Stimulated activated CD8-positive, alpha-beta memory T cell treated with anti-CD3 and anti-CD28 coated beads, Interleukin-2, amount 100 ng/mL, for 1 hour (primary cell): ENCODE measurements around the gene ALMS1.
"Not testable (repeated sequence)": the region's sequence is repeated elsewhere in the genome, so short reads cannot be mapped to it uniquely, and the experiment has no call there.

Experiments used
- DNase-seq, 2 donors: peaks; one replicate each; pipeline ENCODE4 v3.0.0-alpha.2; 2020; ENCODE audit warnings: low read depth in 2 of 2

Gene ALMS1

DNA sequence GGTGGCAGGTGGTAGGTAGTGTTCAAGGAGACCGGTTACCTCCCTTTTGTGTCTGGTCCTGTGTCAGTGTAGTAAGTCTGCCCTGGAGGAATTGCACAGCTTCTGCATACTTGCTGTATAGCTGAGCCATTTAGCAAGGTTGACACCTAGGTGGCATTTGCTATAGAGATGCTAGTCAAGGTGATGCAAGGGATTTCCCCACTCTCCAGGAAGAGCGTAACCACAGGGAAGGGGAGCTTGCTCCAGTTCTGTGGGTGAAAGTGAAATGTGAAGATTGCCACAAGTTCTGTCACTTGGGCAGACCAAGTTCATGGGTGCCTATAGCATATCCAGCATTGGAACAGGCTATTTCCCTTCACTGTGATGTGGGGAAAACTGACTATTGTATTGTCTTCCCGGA lies 228.5 kb downstream of the ALMS1 start:
- no peak for DNase-seq

GRCh38 chr2:73614997-73615396 lies 229.4 kb downstream of the ALMS1 start:
- no peak for DNase-seq

- not testable (repeated sequence) for DNase-seq
Measured at GRCh38 chr2:73619925-73620324, 234.3 kb downstream of the ALMS1 start.

GRCh38 chr2:73624036-73624435 lies 238.4 kb downstream of the ALMS1 start:
- DNase-seq: not testable (repeated sequence)

- not testable (repeated sequence) for DNase-seq
Measured at GRCh38 chr2:73624625-73625024, 239.0 kb downstream of the ALMS1 start.

- not testable (repeated sequence) for DNase-seq
Measured at GRCh38 chr2:73626237-73626636, 240.6 kb downstream of the ALMS1 start.

- not testable (repeated sequence) for DNase-seq
Measured at GRCh38 chr2:73628493-73628892, 242.9 kb downstream of the ALMS1 start.

GRCh38 chr2:73630662-73631266 lies 245.1 kb downstream of the ALMS1 start:
- DNase-seq: not testable (repeated sequence)

- not testable (repeated sequence) for DNase-seq
Measured at GRCh38 chr2:73636977-73637376, 251.3 kb downstream of the ALMS1 start.

DNA sequence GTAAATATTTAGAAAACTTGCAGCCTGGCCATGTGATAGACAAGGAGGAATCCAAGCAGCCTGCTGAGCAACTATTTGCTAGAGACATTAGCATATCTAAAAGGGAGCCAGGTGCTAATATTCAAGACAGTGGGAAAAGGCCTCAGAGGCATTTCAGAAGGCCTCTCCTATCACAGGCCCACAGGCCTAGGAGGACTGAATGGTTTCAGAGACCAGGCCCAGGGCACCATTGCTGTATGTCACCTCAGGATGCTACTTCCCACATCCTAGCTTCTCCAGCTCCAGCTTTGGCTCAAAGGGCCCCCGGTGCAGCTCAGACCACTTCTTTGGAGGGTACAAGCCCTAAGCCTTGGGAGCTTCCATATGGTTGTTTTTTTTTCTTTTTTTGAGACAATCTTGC lies 252.8 kb downstream of the ALMS1 start:
- no peak for DNase-seq

GRCh38 chr2:73640511-73640911 lies 254.9 kb downstream of the ALMS1 start:
- DNase-seq: no peak

GRCh38 chr2:73640946-73641766 lies 255.5 kb downstream of the ALMS1 start:
- no peak for DNase-seq

DNA sequence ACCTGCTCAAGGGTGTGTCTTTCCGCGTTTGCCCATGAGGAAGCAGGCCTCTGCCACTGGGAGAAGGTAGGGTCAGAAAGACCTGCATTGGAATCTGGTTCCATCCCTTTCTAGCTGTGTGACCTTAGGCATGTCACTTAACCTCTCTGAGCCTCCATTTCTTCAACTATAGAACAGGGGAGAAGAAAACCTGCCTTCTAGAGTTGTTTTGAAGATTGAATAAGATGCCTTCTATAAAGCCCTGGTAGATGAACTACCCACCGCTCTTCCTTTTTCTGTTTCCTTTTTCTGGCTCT lies 256.1 kb downstream of the ALMS1 start:
- DNase-seq: no peak

- DNase-seq: no peak
Measured at GRCh38 chr2:73642338-73643018, 256.8 kb downstream of the ALMS1 start, which contains the start of gene NAT8. Gene NAT8 (minus strand): TSS chr2:73642422. CDS start chr2:73641628, 794 bp downstream.

DNA sequence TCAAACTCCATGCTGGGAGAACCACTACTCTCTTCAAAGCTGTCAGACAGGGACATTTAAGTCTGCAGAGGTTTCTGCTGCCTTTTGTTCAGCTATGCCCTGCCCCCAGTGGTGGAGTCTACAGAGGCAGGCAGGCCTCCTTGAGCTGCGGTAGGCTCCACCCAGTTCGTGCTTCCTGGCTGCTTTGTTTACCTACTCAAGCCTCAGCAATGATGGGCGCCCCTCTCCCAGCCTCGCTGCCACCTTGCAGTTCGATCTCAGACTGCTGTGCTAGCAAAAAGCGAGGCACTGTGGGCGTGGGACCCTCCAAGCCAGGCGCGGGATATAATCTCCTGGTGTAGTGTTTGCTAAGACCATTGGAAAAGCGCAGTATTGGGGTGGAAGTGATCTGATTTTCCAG lies 262.1 kb downstream of the ALMS1 start:
- not testable (repeated sequence) for DNase-seq

- no peak for DNase-seq
Measured at GRCh38 chr2:73651591-73652230, 266.1 kb downstream of the ALMS1 start.

DNA sequence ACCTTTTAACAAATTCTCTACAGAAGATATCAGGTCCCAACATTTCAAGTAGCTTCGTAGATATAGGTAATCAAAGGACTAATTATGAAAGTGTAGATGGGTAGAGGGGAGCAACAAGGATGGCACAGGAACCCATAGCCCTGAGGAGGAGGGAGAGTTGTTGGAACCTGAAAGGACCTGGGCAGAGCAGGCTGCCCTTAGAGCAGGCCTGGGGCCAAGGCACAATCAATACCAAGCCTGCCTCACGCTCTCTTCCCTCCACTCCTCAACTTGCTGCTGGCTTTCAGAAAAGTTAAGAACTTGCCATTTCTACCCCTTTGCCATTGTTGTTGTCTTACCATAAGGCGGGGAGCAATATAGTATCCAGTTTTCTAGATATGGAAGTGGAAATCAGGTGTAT lies 266.7 kb downstream of the ALMS1 start:
- DNase-seq: no peak

DNA sequence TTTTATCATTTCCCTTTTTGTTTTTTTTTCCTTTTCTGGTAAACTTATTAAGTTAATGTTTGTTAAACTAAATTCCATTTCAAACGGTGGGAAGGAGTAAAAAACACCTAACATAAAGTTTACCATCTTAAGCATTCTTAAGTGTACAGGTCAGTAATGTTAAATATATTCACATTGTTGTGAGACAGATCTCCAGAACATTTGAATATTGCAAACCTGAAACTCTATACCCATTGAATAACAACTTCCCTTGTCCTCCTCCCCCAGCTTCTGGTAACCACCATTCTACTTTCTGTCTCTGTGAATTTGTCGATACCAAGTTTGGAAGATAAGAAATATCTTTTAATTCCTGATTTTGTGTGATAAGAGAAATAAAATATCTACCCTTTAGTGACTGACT lies 268.5 kb downstream of the ALMS1 start:
- DNase-seq: no peak
